Peyer's patch (tissue), 4 donors: ENCODE results near the gene MGMT. TPM values are rescaled to one million over a fixed set of nuclear protein-coding genes. Genes with fewer than 3 reads are reported as not detected.

Experiments used
- DNase-seq, 3 donors: peaks; one replicate each; pipeline ENCODE4 v3.0.0-alpha.2; 2017 to 2019
- H3K27ac ChIP-seq, 4 donors: fragments of 200-600 bp; sonication (generic); one replicate each; pipeline ENCODE4 v1.5.1; 2016 to 2019
- H3K27me3 ChIP-seq, 2 donors: fragments of 200-600 bp; sonication (generic); one replicate each; pipeline ENCODE4 v1.5.1; 2019
- H3K36me3 ChIP-seq, 3 donors: fragments of 200-600 bp; sonication (generic); one replicate each; pipeline ENCODE4 v1.5.1; 2016 to 2019
- H3K4me1 ChIP-seq, 4 donors: fragments of 200-600 bp; sonication (generic); one replicate each; pipeline ENCODE4 v1.5.1; 2016 to 2019
- H3K4me3 ChIP-seq, 4 donors: fragments of 200-600 bp; sonication (generic); 1 replicate in 3 of 4; 2 replicates in 1 of 4; pipeline ENCODE4 v1.5.1; 2016 to 2019; ENCODE audit warnings: mild to moderate bottlenecking in 1 of 4
- H3K9me3 ChIP-seq, 4 donors: fragments of 200-600 bp; sonication (generic); one replicate each; pipeline ENCODE4 v1.5.1; 2016 to 2019; ENCODE audit warnings: mild to moderate bottlenecking in 1 of 4
- CTCF ChIP-seq, 6 experiments: fragments of 450-650 bp in 4 of 6; fragments of 200-600 bp in 2 of 6; sonication (generic) in 1 of 6; IDR thresholded peaks; one replicate each; pipeline ENCODE4 v1.5.1; 2017 to 2019; ENCODE audit warnings: antibody characterized with exemption in 6 of 6, mild to moderate bottlenecking in 3 of 6, moderate library complexity in 1 of 6
- POLR2A ChIP-seq, 2 donors: fragments of 450-650 bp; IDR thresholded peaks; one replicate each; pipeline ENCODE4 v1.5.1; 2017; ENCODE audit warnings: antibody characterized with exemption in 2 of 2, mild to moderate bottlenecking in 2 of 2, moderate library complexity in 2 of 2
- total RNA-seq, 4 donors: library from RNA; depleted of rRNA; stranded (reverse); fragments of >200 nt; gene quantifications; one replicate each; pipeline ENCODE4 v1.1.0, GENCODE V29; 2016

MGMT gene
- total RNA-seq, 4 donors from 2014 or later = 24.5 to 43.7 (median 35.3) TPM

GRCh38 chr10:129607607-129608109 is 140.6 kb downstream of the MGMT start:
- Histone ChIP-seq H3K9me3 (no peaks in the 10 kb centered on the region), H3K27me3 (no peaks in the 10 kb centered on the region), H3K36me3 (no peaks in the 10 kb centered on the region), H3K27ac (no peak overlapping the region), H3K4me1 (peaks cover 0 to 7% (median 0%) of the 10 kb centered on the region in 4 donors), H3K4me3 (no peak overlapping the region)
- no peak for DNase-seq
- TF ChIP-seq POLR2A (IDR thresholded peaks at IDR 0.05) (no peak), CTCF (IDR thresholded peaks at IDR 0.05) (no peak)

GRCh38 chr10:129608653-129609052 is 141.6 kb downstream of the MGMT start:
- H3K4me1 ChIP-seq = peaks cover 0 to 7% (median 0%) of the 10 kb centered on the region in 4 donors

GRCh38 chr10:129609551-129609950 is 142.5 kb downstream of the MGMT start:
- Histone ChIP-seq H3K27ac (no peak overlapping the region), H3K4me1 (peaks cover 0 to 7% (median 0%) of the 10 kb centered on the region in 4 donors), H3K9me3 (no peaks in the 10 kb centered on the region), H3K4me3 (no peak overlapping the region), H3K36me3 (no peaks in the 10 kb centered on the region), H3K27me3 (no peaks in the 10 kb centered on the region)
- no peak for DNase-seq
- no peak for TF ChIP-seq POLR2A (IDR thresholded peaks at IDR 0.05)
- no peak for TF ChIP-seq CTCF (IDR thresholded peaks at IDR 0.05)

More at GRCh38 chr10:129608653-129609052, 141.6 kb downstream of the MGMT start:
- TF ChIP-seq CTCF (IDR thresholded peaks at IDR 0.05) (no peak), POLR2A (IDR thresholded peaks at IDR 0.05) (no peak)
- H3K9me3 ChIP-seq = no peaks in the 10 kb centered on the region
- no peak overlapping the region for H3K27ac ChIP-seq
- no peak overlapping the region for H3K4me3 ChIP-seq
- H3K27me3 ChIP-seq = no peaks in the 10 kb centered on the region
- no peaks in the 10 kb centered on the region for H3K36me3 ChIP-seq
- no peak for DNase-seq

- Histone ChIP-seq H3K9me3 (no peaks in the 10 kb centered on the region), H3K4me3 (no peak overlapping the region), H3K4me1 (no peaks in the 10 kb centered on the region), H3K27me3 (no peaks in the 10 kb centered on the region), H3K27ac (no peak overlapping the region), H3K36me3 (no peaks in the 10 kb centered on the region)
- no peak for DNase-seq
- TF ChIP-seq POLR2A (IDR thresholded peaks at IDR 0.05) (no peak), CTCF (IDR thresholded peaks at IDR 0.05) (no peak)
These were observed 145.6 kb downstream of the MGMT start for GRCh38 chr10:129612481-129613109.

- H3K9me3 ChIP-seq = no peaks in the 10 kb centered on the region
- no peak for DNase-seq
- H3K4me3 ChIP-seq = no peak overlapping the region
- H3K36me3 ChIP-seq = no peaks in the 10 kb centered on the region
- H3K4me1 ChIP-seq = no peaks in the 10 kb centered on the region
- H3K27me3 ChIP-seq = no peaks in the 10 kb centered on the region
- no peak for TF ChIP-seq CTCF (IDR thresholded peaks at IDR 0.05)
- no peak for TF ChIP-seq POLR2A (IDR thresholded peaks at IDR 0.05)
- H3K27ac ChIP-seq = no peak overlapping the region
These were observed 146.4 kb downstream of the MGMT start for GRCh38 chr10:129613377-129613980.
